ENCODE measurements around the gene NRAP. TPM values are rescaled to one million over a fixed set of nuclear protein-coding genes. Genes with fewer than 3 reads are reported as not detected.

Gene NRAP
- total and polyA plus RNA-seq, 2 of the 4 experiments (the other 2 are of a cell fraction) = not detected

DNA sequence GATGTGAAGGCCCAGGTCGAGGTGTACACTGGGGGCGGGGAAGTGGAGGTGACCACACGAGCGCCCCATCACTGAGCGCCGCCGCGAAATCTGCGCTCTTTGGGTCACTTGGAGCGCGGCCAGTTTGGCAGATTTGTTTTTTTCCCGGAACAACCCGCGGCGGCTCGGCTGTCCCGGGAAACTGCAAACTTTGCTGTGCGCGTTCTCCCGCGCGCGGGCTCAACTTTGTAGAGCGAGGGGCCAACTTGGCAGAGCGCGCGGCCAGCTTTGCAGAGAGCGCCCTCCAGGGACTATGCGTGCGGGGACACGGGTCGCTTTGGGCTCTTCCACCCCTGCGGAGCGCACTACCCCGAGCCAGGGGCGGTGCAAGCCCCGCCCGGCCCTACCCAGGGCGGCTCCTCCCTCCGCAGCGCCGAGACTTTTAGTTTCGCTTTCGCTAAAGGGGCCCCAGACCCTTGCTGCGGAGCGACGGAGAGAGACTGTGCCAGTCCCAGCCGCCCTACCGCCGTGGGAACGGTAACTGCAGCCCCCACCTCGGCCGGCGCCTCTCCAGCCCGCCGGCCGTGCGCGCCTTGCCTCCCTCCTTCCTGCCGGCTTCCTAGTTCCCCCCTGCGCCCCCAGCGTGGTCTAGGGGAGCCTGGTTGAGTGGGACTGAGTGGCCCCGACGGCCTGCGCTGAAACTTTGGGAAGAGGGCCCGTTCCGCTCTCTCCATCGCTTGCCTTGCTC, 15.8 kb upstream of the NRAP start, which contains the start of gene CASP7:
Gene CASP7 (plus strand): TSS at position 450 of the 727 bp plus-strand sequence. CDS start 17,582 bp downstream, outside the sequence.
- intact Hi-C loops (cut with micrococcal nuclease) = no loop called here

More for the DNA sequence above, 15.8 kb upstream of the NRAP start, which contains the start of gene CASP7:
- in situ Hi-C loops (cut with MboI; ENCODE audit: low sequenced_read_pairs) (no loop called here), dilution Hi-C loops (cut with HindIII; ENCODE audit: low sequenced_read_pairs, unreplicated experiment) (no loop called here)
- no TSS peak for BruUV-seq (replicated peaks)
- peak within 1 kb of the TSS; percentile 51; the same call in 1 of the 2 replicates for H2BK20ac ChIP-seq (ENCODE audit: low read depth, low read length)
- H3K27me3 ChIP-seq (ENCODE audit: control insufficient read depth, insufficient read depth, low read length) = no peaks in the 10 kb centered on the region
- H3K9me1 ChIP-seq (ENCODE audit: insufficient read depth, low read length) = peaks cover 10% of the 10 kb centered on the region; the same call in 1 of the 2 replicates
- peak within 1 kb of the TSS; percentile 91 for H3K9ac ChIP-seq (ENCODE audit: low read depth, low read length)
- H4K5ac ChIP-seq (ENCODE audit: low read depth, low read length) = peak within 1 kb of the TSS; percentile 2
- peak within 1 kb of the TSS; percentile 82 for H3K14ac ChIP-seq (replicated peaks; ENCODE audit: low read depth, low read length)
- H4K91ac ChIP-seq (ENCODE audit: insufficient read depth, low read depth, low read length) = peak within 1 kb of the TSS; percentile 72
- H3K4ac ChIP-seq (ENCODE audit: low read depth, low read length) = peak within 1 kb of the TSS; percentile 80
- no peaks in the 10 kb centered on the region for H3K36me3 ChIP-seq (ENCODE audit: control insufficient read depth, insufficient read depth, low read length)
- H2AK9ac ChIP-seq (replicated peaks; ENCODE audit: low read depth, low read length, poor library complexity) = peak within 1 kb of the TSS; percentile 98
- H3K4me2 ChIP-seq (ENCODE audit: low read depth, low read length) = peak within 1 kb of the TSS; percentile 95
- TF ChIP-seq CTCF (conservative IDR thresholded peaks at IDR 0.05; ENCODE audit: low read depth, low read length) = 0 out of 2 replicates have a peak, but pooled peaks have one; percentile 14
- TF ChIP-seq MAZ (IDR thresholded peaks at IDR 0.05; ENCODE audit: borderline replicate concordance, low read depth, low read length) = peak; percentile 45; the same call in 1 of the 2 replicates
- 0 out of 2 replicates have a peak, but pooled peaks have one; percentile 20 for TF ChIP-seq MXI1 (IDR thresholded peaks at IDR 0.05; ENCODE audit: borderline replicate concordance, low read depth, low read length)
- no peak for TF ChIP-seq SMC3 (IDR thresholded peaks at IDR 0.05; ENCODE audit: low read depth, low read length)
- peak within 1 kb of the TSS; percentile 10 to 77 for H4K8ac ChIP-seq (ENCODE audit: low read depth in 2 of 2, low read length in 2 of 2)
- H2AFZ ChIP-seq (replicated peaks; ENCODE audit: low read length, poor library complexity) = peak within 1 kb of the TSS; percentile 100
- 1% methylated on average over 37 of the region's 68 CpGs; no CpG with 5 or more reads in 1 of the 2 experiments for WGBS, 2 experiments (ENCODE audit: extremely low coverage in 2 of 2, insufficient read length in 1 of 2)
- ChIA-PET CTCF (interaction anchor here (0.6 to 1.5 kb wide), 8 partner anchors 9 to 1510 kb away, joined by 3 to 4 read pairs (median 4); no protein-coding TSS in a partner anchor), POLR2A (ENCODE audit: unreplicated experiment) (no interaction called here)
- peak within 1 kb of the TSS; percentile 91 for H3K23ac ChIP-seq (ENCODE audit: low read depth, low read length)
- peak; percentile 68 for DNase-seq
- H4K20me1 ChIP-seq (ENCODE audit: insufficient read depth, low read length) = no peaks in the 10 kb centered on the region
- H2BK5ac ChIP-seq (ENCODE audit: low read depth, low read length, poor library complexity, severe bottlenecking) = peak within 1 kb of the TSS; percentile 83
- H3K9me3 ChIP-seq (ENCODE audit: control insufficient read depth, insufficient read depth, low read length) = no peaks in the 10 kb centered on the region
- peak within 1 kb of the TSS; percentile 82 for H3K27ac ChIP-seq (ENCODE audit: insufficient read depth, low read length)
- peak within 1 kb of the TSS; percentile 38 for H3K18ac ChIP-seq (ENCODE audit: low read depth, low read length)
- ATAC-seq (ENCODE audit: low read depth) = peak; percentile 90
- H2BK120ac ChIP-seq (ENCODE audit: low read depth, low read length) = peak within 1 kb of the TSS; percentile 67
- H3K56ac ChIP-seq (ENCODE audit: extremely low read depth, insufficient read depth, low read length) = peak within 1 kb of the TSS; percentile 78
- peak within 1 kb of the TSS; percentile 31; the same call in 1 of the 3 replicates for H2BK15ac ChIP-seq (ENCODE audit: low read depth, low read length)
- H3K4me3 ChIP-seq (ENCODE audit: insufficient read depth, low read depth, low read length) = peak within 1 kb of the TSS; percentile 76
- peak within 1 kb of the TSS; percentile 66 for H2AK5ac ChIP-seq (ENCODE audit: low read depth, low read length)
- H3K4me1 ChIP-seq (ENCODE audit: control insufficient read depth, insufficient read depth, low read length) = 0 out of 2 replicates have a peak, but pooled peaks cover 2% of the 10 kb centered on the region
- peaks cover 11 to 26% of the 10 kb centered on the region in 2 experiments for H3K79me1 ChIP-seq (ENCODE audit: low read depth in 1 of 2, low read length in 2 of 2)
